WTC11 (cell line): Measurements from ENCODE around the gene TMEM221. TPM values are rescaled to one million over a fixed set of nuclear protein-coding genes. Genes with fewer than 3 reads are reported as not detected.
A peak's percentile ranks its signal among the peaks of the same experiment; 100 is the strongest.

Source experiments
- ATAC-seq: fragments of 200-7000 bp; cut with Tn5 transposase; 2 replicates; pipeline ENCODE4 v1.10.0; 2021; ENCODE audit warnings: mild to moderate bottlenecking, moderate library complexity
- CTCF ChIA-PET: fragments of 300-600 bp; sonication (Branson Sonifier 250); formaldehyde crosslinking; loops from one replicate; lab custom pipeline; 2021; ENCODE audit warnings: antibody characterized with exemption; lab: Charles Lee
- POLR2A ChIA-PET: fragments of 350-600 bp; sonication (Branson Sonifier 250); formaldehyde crosslinking; loops from one replicate; lab custom pipeline; 2021; ENCODE audit warnings: antibody characterized with exemption; lab: Charles Lee
- DNase-seq: peaks from one replicate; pipeline ENCODE4 v3.0.0; 2021; ENCODE audit warnings: low spot score
- H3K27ac Mint-ChIP-seq: 2 replicates; pipeline ENCODE4 v1.8.0; 2021; ENCODE audit warnings: mixed read lengths
- H3K27me3 Mint-ChIP-seq: 2 replicates; pipeline ENCODE4 v1.8.0; 2021; ENCODE audit warnings: low read depth, mild to moderate bottlenecking, moderate library complexity, mixed read lengths
- H3K36me3 Mint-ChIP-seq: 2 replicates; pipeline ENCODE4 v1.8.0; 2021; ENCODE audit warnings: mixed read lengths
- H3K4me1 Mint-ChIP-seq: 2 replicates; pipeline ENCODE4 v1.8.0; 2022; ENCODE audit warnings: mixed read lengths
- H3K4me3 Mint-ChIP-seq: 2 replicates; pipeline ENCODE4 v1.8.0; 2021; ENCODE audit warnings: mild to moderate bottlenecking, moderate library complexity, mixed read lengths
- H3K9me3 Mint-ChIP-seq: 2 replicates; pipeline ENCODE4 v1.8.0; 2021; ENCODE audit warnings: mixed read lengths
- AR ChIP-seq: fragments of 250-450 bp; sonication (Bioruptor Pico); IDR thresholded peaks from 2 replicates; pipeline ENCODE4 v1.9.0; 2021; ENCODE audit warnings: mild to moderate bottlenecking
- ATF1 ChIP-seq: sonication (generic); formaldehyde crosslinking; IDR thresholded peaks from 2 replicates; pipeline ENCODE4 v1.8.1; 2023; ENCODE audit warnings: mild to moderate bottlenecking, moderate library complexity, missing genetic modification reagents
- CREM ChIP-seq: sonication (generic); formaldehyde crosslinking; IDR thresholded peaks from 2 replicates; pipeline ENCODE4 v1.8.1; 2022; ENCODE audit warnings: mild to moderate bottlenecking, missing genetic modification reagents, moderate library complexity
- ESRRA ChIP-seq: sonication (generic); formaldehyde crosslinking; IDR thresholded peaks from 2 replicates; pipeline ENCODE4 v1.8.1; 2022; ENCODE audit warnings: mild to moderate bottlenecking, missing genetic modification reagents, borderline replicate concordance
- JAZF1 ChIP-seq: fragments of 250-450 bp; sonication (Bioruptor Pico); IDR thresholded peaks from 2 replicates; pipeline ENCODE4 v1.9.0; 2021; ENCODE audit warnings: moderate library complexity, mild to moderate bottlenecking, inconsistent platforms
- PRDM15 ChIP-seq: sonication (generic); formaldehyde crosslinking; IDR thresholded peaks from 2 replicates; pipeline ENCODE4 v1.8.0; 2022; ENCODE audit warnings: missing genetic modification reagents
- TEAD1 ChIP-seq: sonication (generic); formaldehyde crosslinking; IDR thresholded peaks from 2 replicates; pipeline ENCODE4 v1.8.0; 2022; ENCODE audit warnings: mild to moderate bottlenecking, missing genetic modification reagents
- ZNF232 ChIP-seq: sonication (generic); formaldehyde crosslinking; IDR thresholded peaks from 2 replicates; pipeline ENCODE4 v1.8.0; 2022; ENCODE audit warnings: mild to moderate bottlenecking, missing genetic modification reagents
- total RNA-seq: library from RNA; stranded (reverse); gene quantifications from 3 replicates; pipeline ENCODE4 v1.2.3, GENCODE V29; 2021

TMEM221 gene
- total RNA-seq, 1 experiment from 2014 or later, result 1.2 TPM

DNA sequence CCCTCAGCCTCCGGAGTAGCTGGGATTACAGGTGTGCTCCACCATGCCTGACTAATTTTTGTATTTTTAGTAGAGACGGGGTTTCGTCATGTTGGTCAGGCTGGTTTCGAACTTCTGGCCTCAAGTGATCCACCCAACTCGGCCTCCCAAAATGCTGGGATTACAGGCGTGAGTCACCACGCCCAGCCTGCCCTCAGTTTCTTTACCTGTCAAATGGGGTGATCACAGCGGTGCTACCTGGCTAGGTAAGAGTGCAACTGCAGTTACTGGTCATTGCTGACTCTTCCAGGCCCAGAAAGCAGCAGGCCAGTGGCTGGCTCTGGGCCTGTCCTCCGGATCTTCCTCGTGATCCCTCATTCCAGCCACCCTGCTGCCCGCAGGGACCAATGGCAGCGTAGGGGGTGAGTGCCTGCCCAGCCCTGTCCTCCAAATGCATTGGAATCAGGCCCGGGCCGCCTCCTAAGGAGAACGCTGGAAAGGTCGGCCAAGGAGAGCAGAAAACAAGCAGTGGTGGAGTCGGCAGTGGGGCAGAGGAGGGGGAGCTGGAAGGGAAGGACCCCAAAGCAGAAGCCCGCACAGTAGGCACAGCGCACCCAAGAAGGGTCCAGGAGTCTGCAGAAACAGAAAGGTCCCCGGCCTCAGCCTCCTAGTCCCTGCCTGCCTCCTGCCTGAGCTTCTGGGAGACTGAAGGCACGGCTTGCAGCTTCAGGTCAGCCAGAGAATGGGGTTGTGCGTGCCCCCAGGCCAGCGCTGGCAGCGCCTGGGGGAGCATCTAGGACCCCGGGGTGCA is 20.0 kb upstream of the TMEM221 start:
- H3K27ac Mint-ChIP-seq, result peak overlapping the region; percentile 95; the same call in 1 of the 2 replicates

DNA sequence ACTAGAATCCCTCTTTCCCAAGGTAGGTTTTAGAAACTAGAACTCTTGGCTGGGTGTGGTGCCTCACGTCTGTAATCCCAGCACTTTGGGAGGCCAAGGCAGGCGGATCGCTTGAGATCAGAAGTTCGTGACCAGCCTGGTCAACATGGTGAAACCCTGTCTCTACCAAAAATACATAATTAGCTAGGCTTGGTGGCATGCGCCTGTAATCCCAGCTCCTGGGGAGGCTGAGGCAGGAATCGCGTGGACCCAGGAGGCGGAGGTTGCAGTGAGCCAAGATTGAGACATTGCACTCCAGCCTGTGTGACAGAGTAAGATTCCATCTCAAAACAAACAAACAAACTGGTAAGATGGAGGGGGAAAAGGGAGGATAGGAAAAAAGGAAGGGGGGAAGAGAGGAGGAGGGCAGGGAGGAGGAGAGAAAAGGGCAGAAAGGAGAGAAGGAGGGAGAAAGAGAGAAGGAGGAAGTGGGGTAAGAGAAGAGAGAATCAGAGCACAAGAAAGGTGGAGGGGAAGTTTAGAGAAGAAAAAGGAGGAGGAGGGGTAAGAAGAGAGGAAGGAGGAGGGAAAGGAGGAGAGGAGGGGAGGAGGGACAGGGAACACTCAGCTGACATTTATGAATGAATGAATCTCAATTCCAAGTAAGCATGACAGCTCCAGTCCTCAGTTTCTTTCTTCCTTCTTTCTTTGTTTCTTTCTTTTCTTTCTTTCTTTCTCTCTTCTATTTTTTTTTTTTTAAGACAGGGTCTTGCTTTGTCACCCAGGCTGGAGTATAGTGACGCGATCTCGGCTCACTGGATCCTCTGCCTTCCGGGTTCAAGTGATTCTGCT is 19.2 kb upstream of the TMEM221 start:
- DNase-seq (no peak), ATAC-seq (no peak)
- TF ChIP-seq JAZF1 (CRISPR knock-in tag), result no peak
- peak overlapping the region; percentile 93 for H3K4me3 Mint-ChIP-seq
- no peaks in the 10 kb centered on the region for H3K36me3 Mint-ChIP-seq
- ChIA-PET POLR2A (interaction anchor here (0.7 kb wide), 1 partner anchor 56 kb away, joined by 4 read pairs; no protein-coding TSS in a partner anchor), CTCF (interaction anchor here (1.2 to 2.9 kb wide), 6 partner anchors 9 to 64 kb away, joined by 4 to 18 read pairs (median 5); no protein-coding TSS in a partner anchor)
- no peak overlapping the region for H3K27ac Mint-ChIP-seq
- H3K4me1 Mint-ChIP-seq, result peaks cover 19% of the 10 kb centered on the region
- H3K27me3 Mint-ChIP-seq, result peaks cover 56% of the 10 kb centered on the region
- no peaks in the 10 kb centered on the region for H3K9me3 Mint-ChIP-seq

More for the DNA sequence above, 20.0 kb upstream of the TMEM221 start:
- no peak for DNase-seq
- Mint-ChIP-seq H3K4me1 (peaks cover 19% of the 10 kb centered on the region), H3K27me3 (peaks cover 52% of the 10 kb centered on the region), H3K36me3 (no peaks in the 10 kb centered on the region), H3K4me3 (peak overlapping the region; percentile 93)
- CTCF ChIA-PET, result interaction anchor here (0.6 to 1.9 kb wide), 5 partner anchors 10 to 43 kb away, joined by 3 to 5 read pairs (median 4); partner anchors contain the start of gene PGLS
- TF ChIP-seq ZNF232 (CRISPR knock-in tag) (no peak), ATF1 (CRISPR knock-in tag) (no peak), AR (CRISPR knock-in tag) (no peak), CREM (CRISPR knock-in tag) (no peak), TEAD1 (no peak)
- TF ChIP-seq, all 79 proteins: peak for 0
- no peak for ATAC-seq
- POLR2A ChIA-PET, result interaction anchor here (0.7 kb wide), 1 partner anchor 56 kb away, joined by 4 read pairs; no protein-coding TSS in a partner anchor
- H3K9me3 Mint-ChIP-seq, result no peaks in the 10 kb centered on the region

DNA sequence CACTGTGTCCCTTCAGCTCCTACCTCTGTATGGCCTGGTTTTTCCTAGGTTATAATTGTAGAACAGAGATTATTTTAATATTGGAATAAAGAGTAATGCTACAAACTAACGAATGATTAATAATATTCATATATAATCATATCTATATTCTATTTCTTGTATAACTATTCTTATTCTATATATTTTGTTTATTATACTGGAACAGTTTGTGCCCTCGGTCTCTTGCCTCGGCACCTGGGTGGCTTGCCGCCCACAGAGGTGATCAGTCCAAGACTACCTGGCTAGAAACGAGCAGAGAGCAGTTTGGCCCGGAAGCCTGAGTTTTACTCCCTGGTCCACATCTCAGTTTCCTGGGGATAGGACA is 18.0 kb upstream of the TMEM221 start:
- POLR2A ChIA-PET, result no interaction called here
- H3K4me1 Mint-ChIP-seq, result peaks cover 19% of the 10 kb centered on the region
- TF ChIP-seq PRDM15 (CRISPR knock-in tag), result no peak
- TF ChIP-seq ESRRA (CRISPR knock-in tag), result no peak
- no peak overlapping the region for H3K27ac Mint-ChIP-seq
- no peaks in the 10 kb centered on the region for H3K36me3 Mint-ChIP-seq
- no peak overlapping the region for H3K4me3 Mint-ChIP-seq
- CTCF ChIA-PET, result interaction anchor here (0.6 to 2.9 kb wide), 18 partner anchors 12 to 1044 kb away, joined by 3 to 18 read pairs (median 5); partner anchors contain the start of genes BST2 and TMEM221
- no peak for DNase-seq
- no peaks in the 10 kb centered on the region for H3K9me3 Mint-ChIP-seq
- ATAC-seq, result no peak
- H3K27me3 Mint-ChIP-seq, result peaks cover 50% of the 10 kb centered on the region
